Lower lobe of right lung (tissue), 2 donors: Measurements from ENCODE around the gene HMGXB3. TPM values are rescaled to one million over a fixed set of nuclear protein-coding genes. Genes with fewer than 3 reads are reported as not detected.
A peak's percentile ranks its signal among the peaks of the same experiment; 100 is the strongest.

Experiments used
- ATAC-seq, 2 donors: fragments of 200-7000 bp; cut with Tn5 transposase; one replicate each; pipeline ENCODE4 v1.9.1; 2020 to 2022; ENCODE audit warnings: mild to moderate bottlenecking in 2 of 2, moderate library complexity in 2 of 2
- DNase-seq: peaks from one replicate; pipeline ENCODE4 v3.0.0-alpha.2; 2020
- H3K27ac ChIP-seq: fragments of 200-600 bp; one replicate; pipeline ENCODE4 v1.8.0; 2022
- H3K27me3 ChIP-seq: fragments of 200-600 bp; one replicate; pipeline ENCODE4 v1.8.0; 2022; ENCODE audit warnings: low read depth
- H3K36me3 ChIP-seq: fragments of 200-600 bp; one replicate; pipeline ENCODE4 v1.8.0; 2022; ENCODE audit warnings: mild to moderate bottlenecking
- H3K4me1 ChIP-seq: fragments of 200-600 bp; one replicate; pipeline ENCODE4 v1.8.0; 2022
- H3K4me3 ChIP-seq: fragments of 200-600 bp; one replicate; pipeline ENCODE4 v1.8.0; 2022; ENCODE audit warnings: mild to moderate bottlenecking
- H3K9me3 ChIP-seq: fragments of 200-600 bp; one replicate; pipeline ENCODE4 v1.8.0; 2022
- intact Hi-C: fragments of 100-400 bp; cut with DNase I; formaldehyde crosslinking; loops from one replicate; pipeline ENCODE4 v1.11.0; 2022
- total RNA-seq: library from RNA; stranded (reverse); fragmentation: NEBNext Ultra II Directional; extraction: Animal tissue kit (Norgen Biotek cat#: 25700); gene quantifications from one replicate; pipeline ENCODE4 v1.2.1, GENCODE V29; 2021
- TF ChIP-seq, protein P1 (sequence below): fragments of 200-600 bp; IDR thresholded peaks from one replicate; pipeline ENCODE4 v1.8.0; 2022; ENCODE audit warnings: antibody characterized with exemption, mild to moderate bottlenecking
- donor health status: DM: no; HTN: yes; CAD: no; lungs with severe emphysema.

The HMGXB3 gene
- total RNA-seq, 1 donor from 2014 or later = 28.3 TPM

DNA sequence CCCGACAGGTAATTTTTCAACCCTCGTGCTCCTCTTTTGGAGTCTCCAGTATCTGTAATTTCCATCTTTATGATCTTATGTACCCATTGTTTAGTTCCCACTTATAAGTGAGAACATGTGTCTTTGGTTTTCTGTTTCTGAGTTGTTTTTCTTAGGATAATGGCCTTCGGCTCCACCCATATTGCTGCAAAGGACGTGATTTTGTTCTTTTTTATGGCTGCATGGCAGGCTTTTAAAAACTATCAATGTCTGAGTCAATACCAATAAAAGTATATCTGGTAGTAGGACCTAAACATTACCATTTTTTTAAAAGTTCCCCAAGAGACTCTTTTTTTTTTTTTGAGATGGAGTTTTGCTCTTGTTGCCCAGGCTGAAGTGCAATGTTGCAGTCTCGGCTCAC lies 43.9 kb upstream of the HMGXB3 start:
- no peaks in the 10 kb centered on the region for H3K36me3 ChIP-seq
- no peaks in the 10 kb centered on the region for H3K27me3 ChIP-seq
- no peak overlapping the region for H3K27ac ChIP-seq
- TF ChIP-seq, protein P1, sequence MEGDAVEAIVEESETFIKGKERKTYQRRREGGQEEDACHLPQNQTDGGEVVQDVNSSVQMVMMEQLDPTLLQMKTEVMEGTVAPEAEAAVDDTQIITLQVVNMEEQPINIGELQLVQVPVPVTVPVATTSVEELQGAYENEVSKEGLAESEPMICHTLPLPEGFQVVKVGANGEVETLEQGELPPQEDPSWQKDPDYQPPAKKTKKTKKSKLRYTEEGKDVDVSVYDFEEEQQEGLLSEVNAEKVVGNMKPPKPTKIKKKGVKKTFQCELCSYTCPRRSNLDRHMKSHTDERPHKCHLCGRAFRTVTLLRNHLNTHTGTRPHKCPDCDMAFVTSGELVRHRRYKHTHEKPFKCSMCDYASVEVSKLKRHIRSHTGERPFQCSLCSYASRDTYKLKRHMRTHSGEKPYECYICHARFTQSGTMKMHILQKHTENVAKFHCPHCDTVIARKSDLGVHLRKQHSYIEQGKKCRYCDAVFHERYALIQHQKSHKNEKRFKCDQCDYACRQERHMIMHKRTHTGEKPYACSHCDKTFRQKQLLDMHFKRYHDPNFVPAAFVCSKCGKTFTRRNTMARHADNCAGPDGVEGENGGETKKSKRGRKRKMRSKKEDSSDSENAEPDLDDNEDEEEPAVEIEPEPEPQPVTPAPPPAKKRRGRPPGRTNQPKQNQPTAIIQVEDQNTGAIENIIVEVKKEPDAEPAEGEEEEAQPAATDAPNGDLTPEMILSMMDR = no peak
- no peak for DNase-seq
- H3K4me1 ChIP-seq = peaks cover 21% of the 10 kb centered on the region
- intact Hi-C loops = no loop called here
- no peak overlapping the region for H3K4me3 ChIP-seq
- no peaks in the 10 kb centered on the region for H3K9me3 ChIP-seq
- ATAC-seq = no peak

DNA sequence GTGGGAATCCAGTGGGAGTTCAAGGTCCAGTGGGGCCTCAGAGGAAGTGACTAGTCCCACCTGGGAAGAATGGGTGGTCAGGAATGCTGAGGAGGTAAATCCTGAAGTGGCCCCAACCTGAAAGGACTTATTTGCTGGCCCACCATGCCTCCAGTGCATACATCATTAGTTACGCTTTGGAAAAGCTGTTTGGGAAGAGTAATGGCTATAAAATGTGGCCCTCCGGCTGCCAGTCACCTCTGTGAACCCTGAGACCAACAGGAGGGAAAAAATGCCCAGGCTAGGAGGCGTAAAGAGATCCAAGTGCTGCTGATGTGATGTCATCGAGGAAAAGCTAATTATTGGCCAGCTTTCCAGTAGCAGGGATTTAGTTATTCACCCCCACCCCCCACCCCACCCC lies 42.7 kb upstream of the HMGXB3 start:
- Histone ChIP-seq H3K9me3 (no peaks in the 10 kb centered on the region), H3K36me3 (no peaks in the 10 kb centered on the region), H3K4me1 (peaks cover 24% of the 10 kb centered on the region), H3K27me3 (no peaks in the 10 kb centered on the region), H3K4me3 (no peak overlapping the region), H3K27ac (no peak overlapping the region)
- ATAC-seq = no peak
- intact Hi-C loops = no loop called here
- TF ChIP-seq, protein P1 = no peak
- DNase-seq = no peak

DNA sequence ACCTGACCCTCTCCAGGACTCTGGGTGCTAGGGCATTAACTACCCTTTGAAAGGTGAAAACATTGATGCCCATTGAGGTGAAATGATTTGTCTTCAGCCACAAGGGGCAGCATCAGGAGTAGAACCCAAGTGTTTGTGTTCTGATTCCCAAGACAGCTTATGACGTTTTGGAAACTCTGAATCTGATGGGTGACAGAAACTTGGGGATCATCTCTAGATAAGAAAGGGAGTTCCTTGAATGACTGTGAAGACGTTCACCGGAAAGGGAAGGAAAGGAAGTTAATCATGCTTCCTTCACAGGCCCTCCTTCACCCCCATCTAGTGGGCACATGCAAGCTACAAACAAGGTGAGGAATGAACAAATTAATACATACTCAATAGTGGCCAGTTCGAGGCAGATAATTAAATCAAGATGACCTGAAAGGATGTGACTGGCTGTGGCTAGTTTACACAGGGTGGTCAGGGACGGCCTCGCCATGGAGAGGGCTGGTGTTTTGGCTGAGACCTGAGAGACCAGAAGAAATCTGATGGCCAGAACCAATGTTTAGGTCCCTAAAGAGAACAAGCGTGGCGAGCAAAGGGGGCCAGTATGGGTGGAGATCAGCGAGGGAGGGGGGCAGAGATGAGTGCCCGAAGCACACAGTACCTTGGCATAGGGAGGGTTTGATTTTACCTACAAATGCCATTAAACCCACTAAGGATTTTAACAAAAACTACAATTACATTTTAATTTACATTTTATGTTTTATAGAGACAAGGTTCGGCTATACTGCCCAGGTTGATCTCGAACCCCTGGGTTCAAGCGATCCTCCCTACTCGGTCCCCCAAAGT lies 40.9 kb upstream of the HMGXB3 start:
- Histone ChIP-seq H3K4me1 (peaks cover 24% of the 10 kb centered on the region), H3K9me3 (no peaks in the 10 kb centered on the region), H3K36me3 (no peaks in the 10 kb centered on the region), H3K27ac (peak overlapping the region; percentile 96), H3K27me3 (no peaks in the 10 kb centered on the region), H3K4me3 (peak overlapping the region; percentile 96)
- ATAC-seq (peak; percentile 2 to 23), DNase-seq (no peak)
- TF ChIP-seq, protein P1 = peak; percentile 43
- intact Hi-C loops = no loop called here

DNA sequence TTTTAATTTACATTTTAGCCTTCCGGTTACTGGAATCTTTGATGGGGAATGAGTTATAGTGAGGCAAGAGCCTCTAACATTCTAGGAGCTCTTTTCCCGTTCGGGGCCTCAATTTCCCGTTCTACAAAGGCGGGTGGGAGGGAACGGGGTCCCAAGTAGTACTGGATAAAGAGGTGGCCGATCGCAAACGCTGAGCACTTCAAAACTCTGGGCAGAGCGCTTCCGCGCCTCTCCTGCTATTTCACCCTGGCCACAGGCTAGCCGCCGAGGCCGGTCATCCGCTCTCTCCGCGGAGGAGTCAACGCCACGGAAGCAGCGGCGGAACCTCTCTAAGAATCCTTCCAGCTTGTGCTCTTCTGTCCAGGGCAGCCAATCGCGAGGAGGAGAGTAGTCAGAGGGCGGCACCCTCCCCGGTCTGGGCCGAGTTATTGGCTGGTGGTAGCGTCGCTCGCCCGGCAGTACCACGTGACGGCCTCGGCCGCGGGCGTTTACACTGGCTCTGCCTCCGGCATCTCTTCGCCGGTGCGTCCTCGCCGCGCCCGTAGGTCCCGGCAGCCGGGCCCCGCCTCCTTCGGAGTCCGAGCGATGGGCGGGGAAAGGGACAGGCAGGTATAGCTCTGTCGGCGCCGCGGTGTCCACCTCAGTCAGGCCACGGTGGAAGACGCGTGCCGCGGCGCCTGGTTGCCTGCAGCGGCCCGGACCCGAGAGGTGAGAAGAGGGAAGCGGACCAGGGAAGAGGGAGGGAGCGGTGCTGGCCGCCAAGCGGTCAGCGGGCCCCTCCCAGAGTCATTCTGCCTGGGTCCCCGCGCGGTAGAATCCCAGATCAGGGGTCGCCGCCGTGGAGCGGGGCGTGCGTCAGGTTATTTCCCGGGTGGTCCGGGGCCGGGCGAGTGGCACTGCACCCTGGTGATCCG lies 40.0 kb upstream of the HMGXB3 start, which contains the start of gene SLC26A2:
SLC26A2 (plus strand) TSS at position 487 of the 914 bp plus-strand sequence. CDS start 16,895 bp downstream, outside the sequence.
- intact Hi-C loops = no loop called here
- peaks cover 24% of the 10 kb centered on the region for H3K4me1 ChIP-seq
- ATAC-seq (peak; percentile 99), DNase-seq (peak; percentile 99)
- no peaks in the 10 kb centered on the region for H3K27me3 ChIP-seq
- H3K36me3 ChIP-seq = no peaks in the 10 kb centered on the region
- TF ChIP-seq, protein P1 = no peak
- no peaks in the 10 kb centered on the region for H3K9me3 ChIP-seq
- peak within 1 kb of the TSS; percentile 96 for H3K4me3 ChIP-seq
- H3K27ac ChIP-seq = peak within 1 kb of the TSS; percentile 96

DNA sequence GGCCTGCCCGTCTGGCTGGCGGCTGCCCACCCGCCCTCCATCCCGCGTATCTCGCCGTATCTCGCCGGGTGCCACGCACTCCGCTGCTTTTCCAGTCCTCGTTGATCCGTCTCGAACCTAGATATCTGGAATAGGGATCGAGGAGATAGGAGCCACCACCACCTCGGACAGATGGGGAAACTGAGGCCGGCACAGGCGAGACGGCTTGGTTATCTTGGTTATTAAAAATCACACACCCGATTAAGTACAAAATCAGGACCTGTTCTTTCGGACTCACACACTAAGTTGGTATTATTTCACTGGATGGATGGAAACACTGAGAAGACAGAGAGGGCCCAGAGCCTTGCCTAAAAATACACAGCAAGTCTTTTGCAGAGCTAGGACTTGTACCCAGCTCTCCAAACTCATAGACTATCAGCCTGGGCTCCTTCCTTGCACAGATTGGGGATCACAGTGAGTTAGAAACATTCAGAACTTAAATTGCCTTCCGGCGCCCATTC lies 39.3 kb upstream of the HMGXB3 start:
- Histone ChIP-seq H3K4me1 (peaks cover 24% of the 10 kb centered on the region), H3K9me3 (no peaks in the 10 kb centered on the region), H3K27me3 (no peaks in the 10 kb centered on the region), H3K4me3 (peak overlapping the region; percentile 96), H3K36me3 (no peaks in the 10 kb centered on the region), H3K27ac (peak overlapping the region; percentile 96)
- ATAC-seq = peak in 1 of 2 donors; percentile 35
- TF ChIP-seq, protein P1 = no peak
- intact Hi-C loops = no loop called here
- no peak for DNase-seq
